Neural cell (in vitro differentiated cells): ENCODE data around the gene TNFAIP8L1.

Source experiments
- EZH2 ChIP-seq: fragments of 200-600, 300-800 bp; shearing (Covaris generic), sonication (generic); IDR thresholded peaks from 2 replicates; pipeline ENCODE4 v1.6.1; 2014; ENCODE audit warnings: antibody characterized with exemption, low read length, borderline replicate concordance, mild to moderate bottlenecking; ENCODE audit not compliant: insufficient read depth, poor library complexity, severe bottlenecking
- POLR2AphosphoS5 ChIP-seq: IDR thresholded peaks from 2 replicates; pipeline ENCODE4 v1.6.1; 2012
- SMC3 ChIP-seq: fragments of 450-650 bp; conservative IDR thresholded peaks from 2 replicates; pipeline ENCODE4 v1.6.1; 2014; ENCODE audit warnings: antibody characterized with exemption, mild to moderate bottlenecking, moderate library complexity; ENCODE audit not compliant: poor library complexity

GRCh38 chr19:4592445-4592844 is 46.9 kb upstream of the TNFAIP8L1 start:
- no peak for TF ChIP-seq EZH2
- no peak for TF ChIP-seq POLR2AphosphoS5
- TF ChIP-seq SMC3, result no peak
